SK-N-MC (cell line): ENCODE results near the gene TSR3.

Experiments used
- EZH2 ChIP-seq: fragments of 200-600 bp; sonication (generic); IDR thresholded peaks from one replicate; pipeline ENCODE4 v1.6.1; 2017; ENCODE audit warnings: antibody characterized with exemption
- POLR2AphosphoS5 ChIP-seq: IDR thresholded peaks from 2 replicates; pipeline ENCODE4 v1.6.1; 2012; ENCODE audit warnings: mild to moderate bottlenecking, low read depth, low read length, borderline replicate concordance

- no peak for TF ChIP-seq POLR2AphosphoS5
- TF ChIP-seq EZH2: no peak
Observed at GRCh38 chr16:1385232-1385631, 33.6 kb upstream of the TSR3 start.
